HEK293 (cell line): Measurements from ENCODE around the gene SURF2.
A peak's percentile ranks its signal among the peaks of the same experiment; 100 is the strongest.

ENCODE experiments used
- AEBP2 ChIP-seq: fragments of 450-650 bp; formaldehyde crosslinking; IDR thresholded peaks from 2 replicates; pipeline ENCODE4 v1.5.1; 2016; ENCODE audit warnings: missing biosample characterization, missing genetic modification characterization, borderline replicate concordance
- CTCF ChIP-seq: fragments of 450-650 bp; formaldehyde crosslinking; IDR thresholded peaks from 2 replicates; pipeline ENCODE4 v1.5.1; 2016; ENCODE audit warnings: missing biosample characterization, missing genetic modification characterization
- HIC1 ChIP-seq: fragments of 450-650 bp; formaldehyde crosslinking; IDR thresholded peaks from 2 replicates; pipeline ENCODE4 v1.5.1; 2016; ENCODE audit warnings: missing biosample characterization, missing genetic modification characterization
- KLF1 ChIP-seq: fragments of 450-650 bp; formaldehyde crosslinking; IDR thresholded peaks from 2 replicates; pipeline ENCODE4 v1.5.1; 2016; ENCODE audit warnings: missing biosample characterization, missing genetic modification characterization
- KLF10 ChIP-seq: fragments of 450-650 bp; IDR thresholded peaks from 2 replicates; pipeline ENCODE4 v1.5.1; 2018; ENCODE audit warnings: missing biosample characterization, mild to moderate bottlenecking, missing genetic modification characterization
- OVOL3 ChIP-seq: fragments of 450-650 bp; formaldehyde crosslinking; IDR thresholded peaks from 2 replicates; pipeline ENCODE4 v1.5.1; 2016; ENCODE audit warnings: missing biosample characterization, missing genetic modification characterization
- PRDM10 ChIP-seq: fragments of 450-650 bp; formaldehyde crosslinking; IDR thresholded peaks from 2 replicates; pipeline ENCODE4 v1.5.1; 2016; ENCODE audit warnings: missing biosample characterization, missing genetic modification characterization
- PRDM6 ChIP-seq: fragments of 450-650 bp; formaldehyde crosslinking; IDR thresholded peaks from 2 replicates; pipeline ENCODE4 v1.5.1; 2017; ENCODE audit warnings: missing biosample characterization, missing genetic modification characterization
- ZFP37 ChIP-seq: fragments of 450-650 bp; formaldehyde crosslinking; IDR thresholded peaks from 2 replicates; pipeline ENCODE4 v1.5.1; 2016; ENCODE audit warnings: missing biosample characterization, missing genetic modification characterization
- ZNF114 ChIP-seq: fragments of 450-650 bp; formaldehyde crosslinking; IDR thresholded peaks from 2 replicates; pipeline ENCODE4 v1.5.0; 2017; ENCODE audit warnings: missing biosample characterization, missing genetic modification characterization
- ZNF138 ChIP-seq: fragments of 450-650 bp; formaldehyde crosslinking; IDR thresholded peaks from 2 replicates; pipeline ENCODE4 v1.5.1; 2016; ENCODE audit warnings: missing biosample characterization, missing genetic modification characterization, borderline replicate concordance
- ZNF214 ChIP-seq: fragments of 450-650 bp; formaldehyde crosslinking; IDR thresholded peaks from 2 replicates; pipeline ENCODE4 v1.5.1; 2017; ENCODE audit warnings: missing biosample characterization, mild to moderate bottlenecking, missing genetic modification characterization, borderline replicate concordance
- ZNF248 ChIP-seq: fragments of 450-650 bp; formaldehyde crosslinking; IDR thresholded peaks from 2 replicates; pipeline ENCODE4 v1.5.1; 2017; ENCODE audit warnings: missing biosample characterization, missing genetic modification characterization
- ZNF394 ChIP-seq: fragments of 450-650 bp; formaldehyde crosslinking; IDR thresholded peaks from 2 replicates; pipeline ENCODE4 v1.5.1; 2016; ENCODE audit warnings: missing biosample characterization, missing genetic modification characterization, mild to moderate bottlenecking, moderate library complexity, borderline replicate concordance
- ZNF449 ChIP-seq: fragments of 450-650 bp; formaldehyde crosslinking; IDR thresholded peaks from 2 replicates; pipeline ENCODE4 v1.5.1; 2017; ENCODE audit warnings: missing biosample characterization, mild to moderate bottlenecking, missing genetic modification characterization, moderate library complexity
- ZNF596 ChIP-seq: fragments of 450-650 bp; IDR thresholded peaks from 2 replicates; pipeline ENCODE4 v1.5.0; 2018; ENCODE audit warnings: missing biosample characterization, mild to moderate bottlenecking, missing genetic modification characterization, moderate library complexity
- ZNF654 ChIP-seq: fragments of 450-650 bp; formaldehyde crosslinking; IDR thresholded peaks from 2 replicates; pipeline ENCODE4 v1.5.1; 2016; ENCODE audit warnings: low read depth, missing biosample characterization, missing genetic modification characterization
- ZNF658 ChIP-seq: fragments of 450-650 bp; formaldehyde crosslinking; IDR thresholded peaks from 2 replicates; pipeline ENCODE4; 2016; ENCODE audit warnings: missing biosample characterization, missing genetic modification characterization
- ZNF704 ChIP-seq: fragments of 450-650 bp; formaldehyde crosslinking; IDR thresholded peaks from 2 replicates; pipeline ENCODE4 v1.5.1; 2016; ENCODE audit warnings: missing biosample characterization, missing genetic modification characterization
- ZNF843 ChIP-seq: fragments of 450-650 bp; formaldehyde crosslinking; IDR thresholded peaks from 2 replicates; pipeline ENCODE4 v1.5.1; 2016; ENCODE audit warnings: missing biosample characterization, missing genetic modification characterization
- ZXDB ChIP-seq: fragments of 450-650 bp; formaldehyde crosslinking; IDR thresholded peaks from 2 replicates; pipeline ENCODE4 v1.5.1; 2016; ENCODE audit warnings: missing biosample characterization, missing genetic modification characterization

The SURF2 gene

GRCh38 chr9:133359399-133360175 is 3.2 kb downstream of the SURF2 start (continued):
- peak; percentile 84 for TF ChIP-seq CTCF
- no peak for TF ChIP-seq ZNF114 (tag by site-specific recombination)
- no peak for TF ChIP-seq ZFP37
- TF ChIP-seq PRDM10 = peak; percentile 74
- TF ChIP-seq HIC1 (tag by site-specific recombination) = 0 out of 2 replicates have a peak, but pooled peaks have one; percentile 26
- TF ChIP-seq ZNF394 (tag by site-specific recombination) = no peak
- no peak for TF ChIP-seq ZNF704 (tag by site-specific recombination)
- no peak for TF ChIP-seq ZNF214 (tag by site-specific recombination)
- no peak for TF ChIP-seq ZNF658
- TF ChIP-seq ZNF138 (tag by site-specific recombination) = no peak
- TF ChIP-seq ZNF596 (tag by site-specific recombination) = no peak
- TF ChIP-seq ZNF654 (tag by site-specific recombination) = peak; percentile 56
- TF ChIP-seq KLF10 = no peak
- no peak for TF ChIP-seq PRDM6 (tag by site-specific recombination)
- no peak for TF ChIP-seq ZNF449 (tag by site-specific recombination)
- no peak for TF ChIP-seq OVOL3 (tag by site-specific recombination)
- peak; percentile 89 for TF ChIP-seq ZXDB
- TF ChIP-seq AEBP2 (tag by site-specific recombination) = no peak
- TF ChIP-seq ZNF248 (tag by site-specific recombination) = no peak
- peak; percentile 13 for TF ChIP-seq KLF1 (tag by site-specific recombination)
- no peak for TF ChIP-seq ZNF843
